ENCODE results near the gene CDK14. TPM values are rescaled to one million over a fixed set of nuclear protein-coding genes. Genes with fewer than 3 reads are reported as not detected.

The CDK14 gene
- total and polyA plus RNA-seq, 10 of the 15 experiments (the other 5 are each of a cell fraction or from before 2014, with no cell fraction given): 6.5 to 61.3 (median 24.2) TPM

DNA sequence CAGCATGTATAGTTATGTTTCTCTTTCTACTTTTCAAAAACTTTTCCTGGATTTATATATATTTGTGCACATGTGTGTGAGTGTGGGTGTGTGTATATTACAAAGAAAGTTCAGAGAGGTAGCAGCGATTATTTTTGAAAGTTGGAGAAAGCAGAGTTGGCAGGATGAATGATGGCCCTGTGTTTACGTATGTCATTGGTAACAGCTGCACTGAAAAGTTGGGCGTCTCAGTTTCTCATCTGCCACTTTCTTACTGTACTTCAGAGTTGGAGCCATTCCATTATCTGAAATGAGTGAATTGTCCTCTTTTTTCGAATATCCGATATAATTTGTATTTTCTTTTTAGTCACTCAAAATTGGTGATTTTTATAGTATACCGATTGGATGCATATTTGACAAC lies 172.2 kb downstream of the CDK14 start:
- peaks cover 12% of the 10 kb centered on the region; the same call in 1 of the 2 replicates for H3K4me1 ChIP-seq (ENCODE audit: control insufficient read depth, insufficient read depth, low read length)
- no peaks in the 10 kb centered on the region for H4K20me1 ChIP-seq (ENCODE audit: control insufficient read depth, insufficient read depth)
- no peak overlapping the region for H3K27ac ChIP-seq (ENCODE audit: control insufficient read depth, insufficient read depth)
- ATAC-seq (no peak), FAIRE-seq (no peak), DNase-seq (ENCODE audit: low read depth, low spot score) (no peak)
- ChIA-PET SMC1A (ENCODE audit: uncharacterized antibody, unreplicated experiment) (interaction anchor here (1.1 to 5.1 kb wide), 6 partner anchors 8 to 49 kb away, joined by 3 to 24 read pairs (median 4); no protein-coding TSS in a partner anchor), POLR2A (interaction anchor here (1.6 to 1.9 kb wide), 2 partner anchors 8 to 59 kb away, joined by 3 to 6 read pairs; no protein-coding TSS in a partner anchor), CTCF (interaction anchor here (1.9 kb wide), 1 partner anchor 59 kb away, joined by 7 read pairs; no protein-coding TSS in a partner anchor), RAD21 (ENCODE audit: unreplicated experiment) (interaction anchor here (1.2 kb wide), 2 partner anchors 9 to 60 kb away, joined by 3 to 5 read pairs; no protein-coding TSS in a partner anchor)
- H3K36me3 ChIP-seq (ENCODE audit: control insufficient read depth in 2 of 2, insufficient read depth in 2 of 2, low read length in 1 of 2): peaks cover 0 to 2% of the 10 kb centered on the region in 2 experiments; a peak in 1 of 4 replicates
- H3K9ac ChIP-seq (ENCODE audit: control insufficient read depth, insufficient read depth, low read length): no peak overlapping the region
- in situ Hi-C loops (cut with MboI): no loop called here
- no peak overlapping the region for H3K4me3 ChIP-seq
- H2AFZ ChIP-seq (ENCODE audit: control insufficient read depth, low read depth, low read length): no peak overlapping the region
- H3K4me2 ChIP-seq (ENCODE audit: control insufficient read depth, insufficient read depth): no peak overlapping the region
- 75% methylated on average over 6 of the region's 6 CpGs for WGBS (ENCODE audit: insufficient coverage, insufficient replicate concordance, low lambda C conversion rate, missing lambda C conversion rate)
- no peaks in the 10 kb centered on the region for H3K27me3 ChIP-seq (replicated peaks in 1 of 2; ENCODE audit: control insufficient read depth in 2 of 2, insufficient read depth in 2 of 2, low read length in 1 of 2)
- no TSS peak for BruUV-seq (replicated peaks)
- intact Hi-C loops (cut with micrococcal nuclease; ENCODE audit: unreplicated experiment): no loop called here
- H3K79me2 ChIP-seq (ENCODE audit: control insufficient read depth, insufficient read depth, low read length): no peaks in the 10 kb centered on the region; the same call in none of the 2 replicates
- H3K9me3 ChIP-seq (replicated peaks; ENCODE audit: control insufficient read depth, insufficient read depth, low read length): peaks cover 15% of the 10 kb centered on the region
- TF ChIP-seq SREBF1 (IDR thresholded peaks at IDR 0.05; ENCODE audit: low read length) (no peak), PAX8 (IDR thresholded peaks at IDR 0.05) (no peak), MEF2A (IDR thresholded peaks at IDR 0.05; ENCODE audit: insufficient read depth, low read depth, low read length) (no peak), NKRF (conservative IDR thresholded peaks at IDR 0.05) (no peak), YBX1 (IDR thresholded peaks at IDR 0.05) (no peak), KAT2A (conservative IDR thresholded peaks at IDR 0.05; ENCODE audit: control insufficient read depth, low read depth, low read length) (no peak), RAD51 (IDR thresholded peaks at IDR 0.05) (no peak), PML (IDR thresholded peaks at IDR 0.05; ENCODE audit: low read length) (no peak), POLR2AphosphoS5 (IDR thresholded peaks at IDR 0.05; ENCODE audit: low read length) (no peak), IRF4 (IDR thresholded peaks at IDR 0.05; ENCODE audit: low read depth, low read length) (no peak), MXI1 (IDR thresholded peaks at IDR 0.05; ENCODE audit: low read depth, low read length) (no peak), SIN3A (IDR thresholded peaks at IDR 0.05; ENCODE audit: low read depth, low read length) (no peak), ETV6 (conservative IDR thresholded peaks at IDR 0.05 in 1 of 2, IDR thresholded peaks at IDR 0.05 in 1 of 2; ENCODE audit: borderline replicate concordance in 1 of 2, low read depth in 1 of 2) (no peak), TAF1 (IDR thresholded peaks at IDR 0.05; ENCODE audit: borderline replicate concordance, low read depth, low read length) (no peak), NBN (IDR thresholded peaks at IDR 0.05) (no peak)
- TF ChIP-seq, protein P1, sequence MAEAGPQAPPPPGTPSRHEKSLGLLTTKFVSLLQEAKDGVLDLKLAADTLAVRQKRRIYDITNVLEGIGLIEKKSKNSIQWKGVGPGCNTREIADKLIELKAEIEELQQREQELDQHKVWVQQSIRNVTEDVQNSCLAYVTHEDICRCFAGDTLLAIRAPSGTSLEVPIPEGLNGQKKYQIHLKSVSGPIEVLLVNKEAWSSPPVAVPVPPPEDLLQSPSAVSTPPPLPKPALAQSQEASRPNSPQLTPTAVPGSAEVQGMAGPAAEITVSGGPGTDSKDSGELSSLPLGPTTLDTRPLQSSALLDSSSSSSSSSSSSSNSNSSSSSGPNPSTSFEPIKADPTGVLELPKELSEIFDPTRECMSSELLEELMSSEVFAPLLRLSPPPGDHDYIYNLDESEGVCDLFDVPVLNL (IDR thresholded peaks at IDR 0.05; ENCODE audit: low read depth, low read length): no peak
- TF ChIP-seq, protein P2, sequence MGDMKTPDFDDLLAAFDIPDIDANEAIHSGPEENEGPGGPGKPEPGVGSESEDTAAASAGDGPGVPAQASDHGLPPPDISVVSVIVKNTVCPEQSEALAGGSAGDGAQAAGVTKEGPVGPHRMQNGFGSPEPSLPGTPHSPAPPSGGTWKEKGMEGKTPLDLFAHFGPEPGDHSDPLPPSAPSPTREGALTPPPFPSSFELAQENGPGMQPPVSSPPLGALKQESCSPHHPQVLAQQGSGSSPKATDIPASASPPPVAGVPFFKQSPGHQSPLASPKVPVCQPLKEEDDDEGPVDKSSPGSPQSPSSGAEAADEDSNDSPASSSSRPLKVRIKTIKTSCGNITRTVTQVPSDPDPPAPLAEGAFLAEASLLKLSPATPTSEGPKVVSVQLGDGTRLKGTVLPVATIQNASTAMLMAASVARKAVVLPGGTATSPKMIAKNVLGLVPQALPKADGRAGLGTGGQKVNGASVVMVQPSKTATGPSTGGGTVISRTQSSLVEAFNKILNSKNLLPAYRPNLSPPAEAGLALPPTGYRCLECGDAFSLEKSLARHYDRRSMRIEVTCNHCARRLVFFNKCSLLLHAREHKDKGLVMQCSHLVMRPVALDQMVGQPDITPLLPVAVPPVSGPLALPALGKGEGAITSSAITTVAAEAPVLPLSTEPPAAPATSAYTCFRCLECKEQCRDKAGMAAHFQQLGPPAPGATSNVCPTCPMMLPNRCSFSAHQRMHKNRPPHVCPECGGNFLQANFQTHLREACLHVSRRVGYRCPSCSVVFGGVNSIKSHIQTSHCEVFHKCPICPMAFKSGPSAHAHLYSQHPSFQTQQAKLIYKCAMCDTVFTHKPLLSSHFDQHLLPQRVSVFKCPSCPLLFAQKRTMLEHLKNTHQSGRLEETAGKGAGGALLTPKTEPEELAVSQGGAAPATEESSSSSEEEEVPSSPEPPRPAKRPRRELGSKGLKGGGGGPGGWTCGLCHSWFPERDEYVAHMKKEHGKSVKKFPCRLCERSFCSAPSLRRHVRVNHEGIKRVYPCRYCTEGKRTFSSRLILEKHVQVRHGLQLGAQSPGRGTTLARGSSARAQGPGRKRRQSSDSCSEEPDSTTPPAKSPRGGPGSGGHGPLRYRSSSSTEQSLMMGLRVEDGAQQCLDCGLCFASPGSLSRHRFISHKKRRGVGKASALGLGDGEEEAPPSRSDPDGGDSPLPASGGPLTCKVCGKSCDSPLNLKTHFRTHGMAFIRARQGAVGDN (IDR thresholded peaks at IDR 0.05): no peak

Measured in GM12878 (cell line).